Measurements from ENCODE around the gene SLC44A4.

SLC44A4 gene

DNA sequence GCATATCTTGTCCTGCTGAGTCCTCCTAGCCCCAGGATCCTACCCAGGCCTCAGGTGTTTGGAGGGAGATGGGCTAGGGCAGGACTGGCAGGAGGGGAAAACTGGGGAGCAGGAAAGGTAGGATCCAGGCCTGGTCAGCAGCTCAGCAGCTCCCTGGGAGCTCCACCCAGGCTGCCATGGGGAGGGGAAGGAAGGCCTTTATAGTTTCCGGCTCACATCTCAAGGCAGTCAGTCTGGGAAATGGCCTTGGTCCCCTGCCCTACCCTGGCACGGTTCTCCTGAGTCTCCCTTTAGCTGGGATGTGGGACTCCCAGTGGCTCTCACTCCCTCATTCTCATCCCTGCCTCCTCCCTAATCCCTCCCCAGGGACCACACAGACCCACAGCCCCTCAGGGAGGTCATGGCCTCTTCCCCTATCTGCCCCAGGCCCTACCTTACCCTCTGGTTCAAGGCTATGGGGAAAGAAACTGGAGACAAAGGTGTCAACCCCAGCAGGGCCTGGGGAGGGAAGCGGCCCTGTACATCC is 1.6 kb downstream of the SLC44A4 start:
- DNase-seq (ENCODE audit: low spot score): no peak

DNA sequence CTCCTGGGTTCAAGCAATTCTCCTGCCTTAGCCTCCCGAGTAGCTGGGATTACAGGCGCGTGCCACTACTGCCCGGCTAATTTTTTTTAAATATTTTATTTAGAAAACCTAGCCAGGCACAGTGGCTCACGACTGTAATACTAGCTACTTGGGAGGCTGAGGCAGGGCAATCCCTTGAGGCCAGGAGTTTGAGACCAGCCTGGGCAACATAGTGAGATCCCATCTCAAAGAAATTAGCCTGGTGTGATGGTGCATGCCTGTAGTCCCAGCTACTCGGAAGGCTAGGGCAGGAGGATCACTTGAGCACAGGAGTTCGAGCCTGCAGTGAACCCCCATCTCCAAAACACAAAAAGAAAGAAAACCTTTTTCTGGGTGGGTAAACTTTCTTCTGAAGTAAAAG is 2.4 kb downstream of the SLC44A4 start:
- no peak for DNase-seq (ENCODE audit: low spot score)
- no peak for ATAC-seq (ENCODE audit: low read depth)
- no peaks in the 10 kb centered on the region for H3K27me3 ChIP-seq (ENCODE audit: insufficient read depth, poor library complexity, severe bottlenecking)
- TF ChIP-seq, protein P1, sequence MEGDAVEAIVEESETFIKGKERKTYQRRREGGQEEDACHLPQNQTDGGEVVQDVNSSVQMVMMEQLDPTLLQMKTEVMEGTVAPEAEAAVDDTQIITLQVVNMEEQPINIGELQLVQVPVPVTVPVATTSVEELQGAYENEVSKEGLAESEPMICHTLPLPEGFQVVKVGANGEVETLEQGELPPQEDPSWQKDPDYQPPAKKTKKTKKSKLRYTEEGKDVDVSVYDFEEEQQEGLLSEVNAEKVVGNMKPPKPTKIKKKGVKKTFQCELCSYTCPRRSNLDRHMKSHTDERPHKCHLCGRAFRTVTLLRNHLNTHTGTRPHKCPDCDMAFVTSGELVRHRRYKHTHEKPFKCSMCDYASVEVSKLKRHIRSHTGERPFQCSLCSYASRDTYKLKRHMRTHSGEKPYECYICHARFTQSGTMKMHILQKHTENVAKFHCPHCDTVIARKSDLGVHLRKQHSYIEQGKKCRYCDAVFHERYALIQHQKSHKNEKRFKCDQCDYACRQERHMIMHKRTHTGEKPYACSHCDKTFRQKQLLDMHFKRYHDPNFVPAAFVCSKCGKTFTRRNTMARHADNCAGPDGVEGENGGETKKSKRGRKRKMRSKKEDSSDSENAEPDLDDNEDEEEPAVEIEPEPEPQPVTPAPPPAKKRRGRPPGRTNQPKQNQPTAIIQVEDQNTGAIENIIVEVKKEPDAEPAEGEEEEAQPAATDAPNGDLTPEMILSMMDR (IDR thresholded peaks at IDR 0.05; ENCODE audit: poor library complexity, severe bottlenecking): no peak
- no peak overlapping the region for H3K4me3 ChIP-seq (ENCODE audit: severe bottlenecking)
- H3K4me1 ChIP-seq (ENCODE audit: insufficient read depth, poor library complexity, severe bottlenecking): no peaks in the 10 kb centered on the region
- peaks cover 10% of the 10 kb centered on the region; the same call in 1 of the 2 replicates for H3K36me3 ChIP-seq (ENCODE audit: low read depth)
- H3K9me3 ChIP-seq (ENCODE audit: severe bottlenecking): no peaks in the 10 kb centered on the region
- H3K27ac ChIP-seq (ENCODE audit: poor library complexity, severe bottlenecking): no peak overlapping the region

More for the DNA sequence above, 1.6 kb downstream of the SLC44A4 start:
- no peaks in the 10 kb centered on the region for H3K27me3 ChIP-seq (ENCODE audit: insufficient read depth, poor library complexity, severe bottlenecking)
- peaks cover 19% of the 10 kb centered on the region; the same call in 1 of the 2 replicates for H3K36me3 ChIP-seq (ENCODE audit: low read depth)
- H3K4me3 ChIP-seq (ENCODE audit: severe bottlenecking): no peak overlapping the region
- no peaks in the 10 kb centered on the region for H3K9me3 ChIP-seq (ENCODE audit: severe bottlenecking)
- H3K27ac ChIP-seq (ENCODE audit: poor library complexity, severe bottlenecking): no peak overlapping the region
- no peaks in the 10 kb centered on the region for H3K4me1 ChIP-seq (ENCODE audit: insufficient read depth, poor library complexity, severe bottlenecking)
- TF ChIP-seq, protein P1 (IDR thresholded peaks at IDR 0.05; ENCODE audit: poor library complexity, severe bottlenecking): no peak
- ATAC-seq (ENCODE audit: low read depth): no peak; the same call in 2 of the 3 replicates

DNA sequence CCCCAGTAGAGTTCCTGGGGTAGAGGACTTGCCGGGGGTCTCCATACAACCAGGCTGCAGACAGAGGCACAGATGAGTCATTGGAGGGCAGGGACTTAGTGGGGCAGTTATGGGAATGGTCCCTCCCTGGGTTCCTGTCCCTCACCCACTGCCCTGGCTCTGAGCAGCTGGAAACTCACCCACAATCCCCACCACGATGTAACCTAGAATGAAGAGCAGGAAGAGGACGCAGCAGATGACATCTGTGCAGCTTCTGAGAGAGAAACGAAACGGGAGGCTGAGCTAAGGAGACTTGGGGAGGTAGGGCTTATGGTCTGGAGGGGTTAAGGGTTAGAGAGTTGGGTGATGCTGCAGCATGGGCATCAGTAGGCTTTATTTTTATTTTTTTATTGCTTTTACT is 2.9 kb downstream of the SLC44A4 start:
- H3K9me3 ChIP-seq (ENCODE audit: severe bottlenecking): no peaks in the 10 kb centered on the region
- peaks cover 9% of the 10 kb centered on the region; the same call in 1 of the 2 replicates for H3K36me3 ChIP-seq (ENCODE audit: low read depth)
- DNase-seq (ENCODE audit: low spot score) (no peak), ATAC-seq (ENCODE audit: low read depth) (no peak)
- TF ChIP-seq, protein P1 (IDR thresholded peaks at IDR 0.05; ENCODE audit: poor library complexity, severe bottlenecking): no peak
- no peak overlapping the region for H3K27ac ChIP-seq (ENCODE audit: poor library complexity, severe bottlenecking)
- H3K4me3 ChIP-seq (ENCODE audit: severe bottlenecking): no peak overlapping the region
- H3K27me3 ChIP-seq (ENCODE audit: insufficient read depth, poor library complexity, severe bottlenecking): no peaks in the 10 kb centered on the region
- H3K4me1 ChIP-seq (ENCODE audit: insufficient read depth, poor library complexity, severe bottlenecking): no peaks in the 10 kb centered on the region

DNA sequence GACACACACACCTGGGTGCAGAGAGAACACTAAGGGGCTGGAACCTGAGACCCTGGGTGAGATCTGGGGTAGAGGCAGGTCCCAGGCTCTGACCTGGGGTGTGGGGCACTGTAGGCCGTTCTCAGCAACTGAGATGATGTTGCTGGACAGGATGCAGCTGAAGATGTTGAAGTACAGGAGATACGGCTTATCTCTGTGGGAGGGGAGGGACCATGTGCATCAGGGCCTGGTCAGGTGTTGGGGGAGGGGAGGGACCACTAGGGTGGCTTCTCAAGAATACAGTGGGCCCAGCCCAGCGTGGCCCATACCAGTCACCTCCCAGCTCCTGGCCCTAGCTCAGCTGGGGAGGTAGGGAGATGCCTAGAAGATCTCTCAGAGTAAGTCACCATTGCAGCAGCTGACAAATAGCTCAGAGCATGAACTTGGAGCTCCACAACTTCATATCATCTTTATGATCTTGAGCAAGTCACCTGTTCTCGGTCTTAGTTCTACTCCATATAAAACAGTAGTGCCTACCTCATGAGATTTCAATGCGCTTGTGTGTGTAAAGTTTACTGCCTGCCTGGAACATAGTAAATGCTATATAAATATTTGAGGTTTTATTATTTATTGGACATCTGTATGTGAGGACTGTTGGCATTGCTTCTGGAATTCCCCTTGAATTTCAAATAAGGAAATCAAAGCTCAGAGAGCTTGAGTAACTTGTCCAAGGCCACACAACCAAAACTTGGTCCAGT is 3.8 kb downstream of the SLC44A4 start:
- TF ChIP-seq, protein P1 (IDR thresholded peaks at IDR 0.05; ENCODE audit: poor library complexity, severe bottlenecking): no peak
- Histone ChIP-seq H3K27ac (ENCODE audit: poor library complexity, severe bottlenecking) (no peak overlapping the region), H3K36me3 (ENCODE audit: low read depth) (peaks cover 3% of the 10 kb centered on the region; the same call in 1 of the 2 replicates), H3K4me3 (ENCODE audit: severe bottlenecking) (no peak overlapping the region), H3K27me3 (ENCODE audit: insufficient read depth, poor library complexity, severe bottlenecking) (no peaks in the 10 kb centered on the region), H3K9me3 (ENCODE audit: severe bottlenecking) (no peaks in the 10 kb centered on the region), H3K4me1 (ENCODE audit: insufficient read depth, poor library complexity, severe bottlenecking) (no peaks in the 10 kb centered on the region)
- DNase-seq (ENCODE audit: low spot score): no peak
- no peak for ATAC-seq (ENCODE audit: low read depth)

Measured in RWPE2 (cell line).